HK-2 (cell line): ENCODE measurements around the gene EIF3CL.
"Not testable (repeated sequence)": the region's sequence is repeated elsewhere in the genome, so short reads cannot be mapped to it uniquely, and the experiment has no call there.

Experiments
- DNase-seq: peaks from one replicate; pipeline ENCODE4 v3.0.0-alpha.2; 2018; ENCODE audit not compliant: unreplicated experiment

The EIF3CL gene

DNA sequence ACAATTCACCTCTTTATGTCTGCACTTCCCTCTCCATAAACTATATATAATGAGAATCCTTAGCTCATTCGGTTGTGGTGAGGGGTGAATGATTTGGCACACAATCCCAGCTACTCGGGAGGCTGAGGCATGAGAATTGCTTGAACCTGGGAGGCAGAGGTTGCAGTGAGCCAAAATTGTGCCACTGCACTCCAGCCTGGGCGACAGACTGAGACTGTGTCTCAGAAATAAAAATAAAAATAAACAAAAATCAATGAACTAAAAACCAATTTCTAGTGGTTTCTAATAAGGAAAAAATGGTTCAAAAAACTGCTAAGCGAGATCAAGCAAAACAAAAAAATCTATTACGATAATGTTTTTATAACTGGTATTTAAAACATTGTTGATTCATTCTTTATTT is 40.2 kb downstream of the EIF3CL start, which contains the start of gene NPIPB6:
Gene NPIPB6 (minus strand): TSS at position 101 of the 400 bp plus-strand sequence. CDS start 686 bp downstream, outside the sequence.
- DNase-seq, result not testable (repeated sequence)

DNA sequence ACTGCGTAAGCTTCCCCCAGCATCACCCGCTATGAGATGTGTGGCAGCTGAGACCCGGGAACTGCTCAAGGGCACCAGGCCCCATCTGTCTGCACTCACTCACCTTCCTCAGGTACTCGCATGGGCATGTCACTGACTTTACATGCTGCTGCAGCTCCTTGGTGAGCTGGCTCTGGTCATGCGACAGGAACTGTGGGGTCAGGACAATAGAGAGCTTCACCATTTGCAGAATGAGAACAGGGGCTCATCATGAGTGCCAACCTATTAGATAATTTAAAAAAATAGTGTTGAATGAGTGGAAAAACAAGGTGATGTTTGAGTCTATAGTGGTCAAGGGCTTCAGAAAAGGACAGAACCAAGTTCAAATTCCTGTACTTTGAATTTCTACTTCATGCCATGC is 41.0 kb downstream of the EIF3CL start:
- not testable (repeated sequence) for DNase-seq

DNA sequence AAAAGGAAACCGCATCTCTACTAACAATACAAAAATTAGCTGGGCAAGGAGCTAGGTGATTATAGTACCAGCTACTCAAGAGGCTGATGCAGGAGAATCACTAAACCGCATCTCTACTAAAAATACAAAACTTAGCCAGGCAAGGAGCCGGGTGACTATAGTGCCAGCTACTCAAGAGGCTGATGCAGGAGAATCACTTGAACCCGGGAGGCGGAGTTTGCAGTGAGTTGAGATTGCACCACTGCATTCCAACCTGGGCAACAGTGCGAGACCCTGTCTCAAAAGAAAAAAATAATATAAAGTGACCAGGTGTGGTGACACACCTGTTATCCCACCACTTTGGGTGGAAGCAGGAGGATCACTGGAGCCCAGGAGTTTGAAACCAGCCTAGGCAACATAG is 65.4 kb downstream of the EIF3CL start:
- not testable (repeated sequence) for DNase-seq

DNA sequence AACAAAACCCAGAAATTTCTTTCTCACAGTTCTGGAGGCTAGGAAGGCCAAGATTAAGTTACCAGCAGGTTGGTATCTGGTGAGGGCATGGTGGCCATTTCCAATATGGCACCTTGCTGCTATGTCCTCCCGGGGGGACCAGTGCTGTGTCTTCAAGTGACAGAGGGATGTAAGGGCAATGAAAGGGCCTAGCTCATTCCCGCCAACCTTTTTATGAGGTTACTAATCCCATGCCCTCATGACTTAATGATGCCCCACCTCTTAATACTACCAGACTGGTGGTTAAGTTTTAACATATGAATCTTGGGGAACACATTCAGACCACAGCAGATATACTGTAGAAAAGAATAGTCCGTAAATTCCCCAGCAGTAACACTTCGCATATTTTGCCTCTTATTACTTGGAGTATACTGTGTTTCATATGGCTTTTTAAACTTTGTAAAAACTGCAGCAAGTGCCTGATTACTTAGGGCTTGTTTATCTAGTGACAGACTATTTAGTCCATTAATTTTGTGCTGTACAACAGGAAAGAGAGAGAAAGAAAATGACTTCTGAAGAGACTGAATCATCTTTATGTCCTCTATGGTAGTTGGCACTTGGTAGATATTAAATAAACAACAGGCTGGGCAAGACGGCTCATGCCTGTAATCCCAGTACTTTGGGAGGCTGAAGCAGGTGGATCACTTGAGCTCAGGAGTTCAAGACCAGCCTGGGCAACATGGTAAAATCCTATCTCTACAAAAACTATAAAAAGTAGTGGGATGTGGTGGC is 66.5 kb downstream of the EIF3CL start:
- DNase-seq, result not testable (repeated sequence)

DNA sequence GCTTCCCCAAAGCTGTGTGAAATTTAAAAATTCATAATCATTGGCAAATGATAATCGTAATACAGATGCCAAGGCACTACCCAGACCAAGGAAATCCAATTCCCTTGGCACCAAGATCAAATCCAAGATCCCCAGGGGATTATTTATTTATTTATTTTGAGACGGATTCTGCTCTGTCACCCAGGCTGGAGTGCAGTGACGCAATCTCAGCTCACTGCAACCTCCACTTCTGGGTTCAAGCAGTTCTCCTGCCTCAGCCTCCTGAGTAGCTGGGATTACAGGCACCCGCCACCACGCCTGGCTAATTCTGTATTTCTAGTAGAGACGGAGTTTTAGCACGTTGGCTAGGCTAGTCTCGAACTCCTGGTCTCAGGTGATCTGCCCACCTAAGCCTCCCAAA is 68.0 kb downstream of the EIF3CL start:
- not testable (repeated sequence) for DNase-seq

DNA sequence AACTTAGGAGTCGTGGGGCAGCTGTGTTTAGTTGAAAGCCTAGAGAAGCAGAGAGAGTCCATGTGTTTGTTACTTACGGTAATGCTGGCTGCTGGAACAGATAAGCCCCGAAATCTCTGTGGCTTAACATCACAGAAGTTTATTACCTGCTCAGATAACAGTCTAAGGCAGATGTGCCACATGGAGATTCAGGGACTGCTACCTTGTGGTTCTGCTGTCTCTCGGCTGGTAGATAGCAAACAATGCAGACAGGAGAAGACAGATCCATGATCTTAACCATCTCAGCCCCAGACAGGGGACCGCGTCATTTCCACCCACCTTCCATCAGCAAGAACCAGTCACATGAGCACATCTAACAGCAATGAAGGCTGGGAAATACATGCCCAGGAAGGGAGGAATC is 71.0 kb downstream of the EIF3CL start:
- DNase-seq, result not testable (repeated sequence)

DNA sequence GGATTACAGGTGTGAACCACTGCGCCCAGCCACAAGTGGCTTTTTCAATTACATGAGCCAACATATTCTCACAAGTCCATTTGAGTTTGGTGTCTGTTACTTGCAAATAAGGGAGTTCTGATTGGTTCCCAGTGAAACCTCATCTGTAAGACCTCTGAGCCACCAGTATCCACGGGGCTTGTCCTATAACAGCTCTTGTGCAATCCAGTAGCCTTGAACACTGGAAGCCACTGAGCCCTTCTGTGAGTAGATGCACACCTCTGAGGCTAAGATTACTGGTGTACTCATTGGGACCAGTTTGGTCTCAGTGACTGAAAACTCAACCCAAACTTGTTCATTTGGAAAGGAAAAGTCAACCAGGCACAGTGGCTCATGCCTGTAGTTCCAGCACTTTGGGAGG is 72.7 kb downstream of the EIF3CL start:
- not testable (repeated sequence) for DNase-seq

DNA sequence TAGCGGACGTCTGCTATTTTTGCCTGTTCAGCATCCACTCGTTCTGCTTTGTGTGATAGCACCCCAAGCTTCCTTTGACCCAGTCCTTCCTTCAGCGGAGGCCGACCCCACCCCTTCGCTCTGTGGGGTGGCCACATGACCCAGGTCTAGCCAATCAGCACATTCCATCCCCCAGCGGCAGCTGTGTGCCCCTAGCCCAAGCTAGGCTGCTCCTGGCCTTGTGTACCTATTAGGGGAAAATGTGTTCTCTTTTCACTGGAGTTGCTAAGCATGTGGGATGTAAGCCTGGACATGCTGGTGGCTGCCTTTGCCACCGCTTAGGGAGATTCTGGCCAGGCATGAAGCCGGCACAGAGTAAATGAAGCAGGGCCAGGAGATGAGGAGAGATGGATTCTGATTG is 73.4 kb downstream of the EIF3CL start:
- DNase-seq, result not testable (repeated sequence)
